Muscle of leg (tissue), 11 donors: ENCODE data around the gene EVX1. TPM values are rescaled to one million over a fixed set of nuclear protein-coding genes. Genes with fewer than 3 reads are reported as not detected.

Source experiments
- DNase-seq: peaks from one replicate; pipeline ENCODE4 v3.0.0; 2013
- H3K27ac ChIP-seq: one replicate; pipeline ENCODE4 v1.5.1; 2013; ENCODE audit warnings: mild to moderate bottlenecking, low read length, control low read depth
- H3K27me3 ChIP-seq: one replicate; pipeline ENCODE4 v1.6.1; 2013; ENCODE audit warnings: low read length; ENCODE audit not compliant: control insufficient read depth, insufficient read depth
- H3K36me3 ChIP-seq: one replicate; pipeline ENCODE4 v1.6.1; 2013; ENCODE audit warnings: low read length; ENCODE audit not compliant: control insufficient read depth, insufficient read depth
- H3K4me1 ChIP-seq: one replicate; pipeline ENCODE4 v1.6.1; 2013; ENCODE audit warnings: low read length; ENCODE audit not compliant: control insufficient read depth, insufficient read depth
- H3K4me3 ChIP-seq: one replicate; pipeline ENCODE4 v1.5.1; 2013; ENCODE audit warnings: low read length, control low read depth
- H3K9me3 ChIP-seq: replicated peaks from 2 replicates; pipeline ENCODE4 v1.6.1; 2013; ENCODE audit warnings: low read depth, low read length; ENCODE audit not compliant: control insufficient read depth
- WGBS: methylation state at CpG from one replicate; pipeline ENCODE4 v1.1.5; 2013; ENCODE audit warnings: missing lambda C conversion rate; ENCODE audit not compliant: insufficient coverage; 5-methylcytosine and 5-hydroxymethylcytosine counted together
- polyA plus RNA-seq, 8 donors: library from polyadenylated mRNA; unstranded; fragments of 120-200 nt; gene quantifications; one replicate each; pipeline versions ENCODE4 v1.2.1 to v1.2.3, GENCODE V29; 2013; ENCODE audit warnings: inconsistent platforms in 1 of 8, low replicate concordance in 1 of 8; ENCODE audit not compliant: insufficient read length in 8 of 8, insufficient read depth in 1 of 8
- total RNA-seq: library from RNA; stranded (reverse); fragments of 120-200 nt; gene quantifications from one replicate; pipeline ENCODE4 v1.2.4, GENCODE V29; 2013

Gene EVX1
- total and polyA plus RNA-seq, 9 donors, result not detected

DNA sequence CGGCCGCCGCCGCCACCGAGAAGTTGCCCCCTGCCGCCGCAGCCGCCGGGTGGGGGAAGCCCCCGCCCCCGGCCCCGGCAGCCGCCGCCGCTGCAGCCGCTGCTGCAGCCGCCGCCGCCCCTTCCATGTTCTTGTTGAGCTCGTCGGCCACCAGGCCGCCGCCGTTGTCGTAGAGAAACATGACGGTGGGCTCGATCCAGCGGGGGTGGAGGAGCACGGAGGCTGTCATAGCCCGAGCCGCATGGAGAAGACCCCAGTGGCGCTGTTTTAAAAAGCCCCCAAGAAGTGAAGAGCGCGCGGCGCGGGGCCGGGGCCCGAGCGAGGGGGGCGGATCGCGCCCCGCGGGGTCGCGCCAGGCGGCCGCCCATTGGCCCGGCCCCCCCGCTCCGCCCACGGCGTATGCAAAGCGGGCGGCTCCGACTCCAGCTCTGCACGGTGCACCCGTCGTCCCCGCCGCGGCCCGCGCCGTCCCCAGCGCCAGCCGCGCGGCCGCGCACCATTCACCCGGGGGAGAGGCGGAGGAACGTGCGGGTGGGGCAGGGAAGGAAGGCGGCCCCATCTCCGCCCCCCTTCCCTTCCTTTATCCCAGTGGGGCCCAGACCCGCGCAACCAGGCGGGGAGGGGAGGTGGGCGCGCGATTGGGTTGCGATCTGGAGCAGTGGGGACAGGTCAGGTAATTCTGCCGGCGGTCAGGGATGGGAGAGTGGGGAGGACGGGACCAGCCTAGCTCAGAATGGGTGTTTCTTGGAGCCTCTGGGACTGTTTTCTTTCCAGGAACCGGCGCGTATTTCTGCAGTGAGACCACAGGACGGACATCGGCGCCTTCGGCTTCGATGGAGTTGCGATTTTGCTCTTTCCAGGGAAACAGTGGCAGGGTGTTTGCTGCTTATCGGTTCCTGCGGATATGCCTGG is 42.5 kb upstream of the EVX1 start, which contains the start of gene HOXA13:
TSS of gene HOXA13 (minus strand) at position 243 of the 912 bp plus-strand sequence. CDS start at position 229, 14 bp downstream.
- no peaks in the 10 kb centered on the region for H3K9me3 ChIP-seq

DNA sequence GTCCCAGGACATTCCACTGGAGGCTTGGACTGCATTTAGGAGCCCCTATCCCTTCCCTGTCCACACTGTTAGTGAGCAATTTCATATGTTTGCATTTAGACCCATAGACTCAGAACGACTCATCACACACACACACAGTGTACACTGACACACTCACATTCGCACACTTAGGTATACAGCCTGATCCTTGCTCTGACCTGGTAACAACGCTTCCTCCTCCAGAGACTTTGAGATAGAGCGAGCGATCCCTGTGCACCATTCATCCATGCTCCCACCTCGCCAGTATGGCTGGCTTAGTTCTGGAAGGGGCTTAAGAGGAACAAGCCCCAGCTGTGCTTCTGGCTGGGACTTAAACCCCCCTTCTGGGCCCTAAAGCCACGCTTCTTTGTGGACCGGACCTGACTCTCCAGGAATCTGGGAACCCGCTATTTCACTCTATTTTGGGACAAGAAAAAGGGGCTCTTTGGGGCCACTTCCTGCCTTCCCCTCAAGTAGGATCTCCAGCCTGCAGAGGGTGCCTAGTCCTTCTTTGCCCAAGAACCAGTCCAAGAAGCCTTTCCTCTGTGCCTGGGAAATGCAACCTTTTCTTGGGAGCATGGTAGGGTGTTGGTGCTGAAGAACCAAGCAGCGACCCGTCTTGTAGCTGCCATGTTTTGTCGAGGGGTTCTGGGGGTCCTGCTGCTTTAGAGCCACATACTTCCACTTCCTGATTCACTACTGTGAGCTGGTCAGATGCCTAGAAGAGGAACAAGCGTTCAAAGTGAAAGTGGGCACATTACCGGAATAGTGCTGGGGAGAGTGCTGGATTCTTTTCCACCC is 41.6 kb upstream of the EVX1 start:
- H3K27ac ChIP-seq, result no peak overlapping the region
- H3K9me3 ChIP-seq, result no peaks in the 10 kb centered on the region
- WGBS, result 23% methylated on average over 6 of the region's 14 CpGs
- peak; percentile 56 for DNase-seq
- H3K4me3 ChIP-seq, result peak overlapping the region; percentile 50
- no peaks in the 10 kb centered on the region for H3K36me3 ChIP-seq
- peaks cover 39% of the 10 kb centered on the region for H3K4me1 ChIP-seq
- H3K27me3 ChIP-seq, result peaks cover 82% of the 10 kb centered on the region

More for the DNA sequence above, 42.5 kb upstream of the EVX1 start, which contains the start of gene HOXA13:
- WGBS, result under 1% methylated on average over 75 of the region's 99 CpGs
- Histone ChIP-seq H3K4me1 (peaks cover 33% of the 10 kb centered on the region), H3K27ac (no peak within 1 kb of the TSS), H3K4me3 (peak within 1 kb of the TSS; percentile 56), H3K27me3 (peaks cover 77% of the 10 kb centered on the region), H3K36me3 (no peaks in the 10 kb centered on the region)
- DNase-seq, result peak; percentile 73

DNA sequence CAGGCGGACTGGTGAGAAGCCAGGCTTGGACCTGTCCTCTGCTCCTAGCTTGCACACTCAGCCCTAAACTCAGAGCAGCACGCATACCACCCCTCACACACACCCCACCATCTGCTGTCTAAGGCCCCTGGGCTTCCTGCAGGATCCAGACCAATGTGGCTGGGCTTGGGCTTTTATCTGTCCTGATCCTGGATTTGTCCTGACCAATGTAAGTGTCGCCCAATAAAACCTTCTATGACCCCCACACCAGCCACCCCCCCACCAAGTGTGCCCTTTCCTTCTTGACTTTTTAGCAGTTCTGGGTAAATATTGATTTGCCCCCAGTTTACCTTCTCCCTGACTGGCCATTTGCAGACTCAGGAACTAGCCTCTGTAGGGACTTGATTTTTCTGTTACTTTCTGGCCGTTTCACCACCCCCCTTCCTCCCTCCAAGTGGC is 41.0 kb upstream of the EVX1 start:
- H3K36me3 ChIP-seq, result no peaks in the 10 kb centered on the region
- H3K27ac ChIP-seq, result no peak overlapping the region
- peaks cover 87% of the 10 kb centered on the region for H3K27me3 ChIP-seq
- no peak overlapping the region for H3K4me3 ChIP-seq
- H3K4me1 ChIP-seq, result peaks cover 37% of the 10 kb centered on the region
- 24% methylated on average over 4 of the region's 4 CpGs for WGBS
- H3K9me3 ChIP-seq, result no peaks in the 10 kb centered on the region
- DNase-seq, result no peak

DNA sequence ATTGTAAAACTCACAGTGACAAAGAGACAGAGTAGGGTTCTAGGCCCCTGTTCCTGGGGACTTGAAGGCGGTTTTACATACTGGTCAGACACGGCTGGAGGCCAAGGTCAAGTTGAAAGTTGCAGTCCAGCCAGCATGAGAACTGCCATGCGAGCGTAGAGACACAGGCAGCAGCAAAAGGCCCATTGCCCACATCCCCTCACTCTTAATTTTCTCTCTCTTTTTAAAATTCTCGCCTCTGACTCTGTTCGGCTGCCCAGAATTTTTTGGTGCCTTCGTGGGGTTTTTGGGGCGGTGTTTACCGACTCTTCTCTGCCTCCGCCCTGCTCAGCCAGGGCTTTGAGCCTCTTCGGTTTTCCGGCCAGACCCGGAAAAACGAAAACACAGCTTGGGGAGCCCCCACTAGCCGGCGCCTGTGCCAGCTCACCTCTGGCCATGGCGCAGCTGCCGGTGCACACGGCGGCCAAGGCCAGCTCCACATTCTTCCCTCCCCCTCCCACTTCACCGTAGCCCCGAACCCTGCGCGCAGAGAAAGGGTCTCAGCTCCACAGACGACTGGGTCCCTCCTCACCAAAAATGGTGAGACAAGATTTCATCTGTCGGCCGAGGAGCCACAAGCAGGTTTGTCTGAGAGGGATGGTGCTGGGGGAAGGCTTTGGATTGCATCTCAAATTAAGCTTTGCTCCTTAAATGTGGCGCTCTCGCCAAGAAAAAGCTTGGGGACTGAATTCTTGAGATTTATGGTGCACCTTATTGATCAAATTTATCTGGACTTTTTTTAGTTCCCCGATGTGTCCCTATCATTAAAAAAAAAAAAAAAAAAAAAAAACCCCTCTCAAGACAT is 40.4 kb upstream of the EVX1 start:
- Histone ChIP-seq H3K36me3 (no peaks in the 10 kb centered on the region), H3K4me1 (peaks cover 37% of the 10 kb centered on the region), H3K9me3 (no peaks in the 10 kb centered on the region), H3K27me3 (peaks cover 88% of the 10 kb centered on the region), H3K27ac (no peak overlapping the region), H3K4me3 (no peak overlapping the region)
- DNase-seq, result no peak
- 26% methylated on average over 21 of the region's 30 CpGs for whole genome bisulfite sequencing

DNA sequence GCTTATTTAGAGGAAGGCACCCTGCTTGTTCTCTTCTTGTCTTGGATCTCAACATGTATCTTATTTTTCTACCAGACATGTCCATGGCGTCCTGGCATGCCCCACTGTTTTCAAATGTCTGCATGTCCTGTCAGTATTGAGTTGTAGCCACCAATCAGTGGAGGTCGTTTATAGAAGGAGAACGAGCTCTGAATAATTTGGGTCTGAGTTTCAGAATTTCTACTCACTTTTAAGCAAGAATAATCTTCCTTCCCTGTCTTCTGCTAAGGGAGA is 39.8 kb upstream of the EVX1 start:
- Histone ChIP-seq H3K4me1 (peaks cover 37% of the 10 kb centered on the region), H3K27me3 (peaks cover 87% of the 10 kb centered on the region), H3K36me3 (no peaks in the 10 kb centered on the region), H3K9me3 (no peaks in the 10 kb centered on the region), H3K4me3 (no peak overlapping the region), H3K27ac (no peak overlapping the region)
- no CpG with 5 or more reads among the region's 3 CpGs for WGBS
- no peak for DNase-seq

DNA sequence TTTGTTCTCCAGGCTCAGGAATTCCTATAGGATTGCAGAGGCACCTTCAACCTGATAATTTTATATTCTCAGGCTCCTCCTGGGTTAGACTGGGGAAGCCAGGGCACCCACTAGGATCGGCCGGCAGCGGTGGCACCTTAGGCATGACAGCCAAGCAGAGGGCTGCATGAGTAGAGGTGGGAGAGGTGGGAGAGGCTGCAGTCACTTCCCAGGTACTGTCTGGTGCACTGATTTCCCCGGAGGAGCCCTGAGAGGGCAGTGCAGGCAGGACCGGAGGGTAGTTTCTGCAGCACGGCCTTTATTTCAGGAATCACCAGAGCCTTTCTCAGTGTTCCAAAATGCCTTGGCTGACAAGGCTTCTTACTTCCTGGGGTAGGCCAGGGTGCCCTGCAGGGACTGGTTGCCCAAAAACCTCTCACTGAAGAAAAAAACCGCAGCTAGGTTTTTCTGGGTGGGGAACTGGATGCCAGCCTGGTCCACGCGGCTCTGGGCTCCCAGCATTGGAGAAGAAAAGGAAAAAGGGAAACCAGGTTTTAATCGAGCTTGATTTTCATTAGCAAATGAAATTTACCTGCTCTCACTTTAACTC is 39.1 kb upstream of the EVX1 start:
- DNase-seq, result no peak
- H3K4me1 ChIP-seq, result peaks cover 37% of the 10 kb centered on the region
- no peaks in the 10 kb centered on the region for H3K36me3 ChIP-seq
- no peak overlapping the region for H3K27ac ChIP-seq
- no peak overlapping the region for H3K4me3 ChIP-seq
- no peaks in the 10 kb centered on the region for H3K9me3 ChIP-seq
- 42% methylated on average over 9 of the region's 10 CpGs for WGBS
- H3K27me3 ChIP-seq, result peaks cover 87% of the 10 kb centered on the region

DNA sequence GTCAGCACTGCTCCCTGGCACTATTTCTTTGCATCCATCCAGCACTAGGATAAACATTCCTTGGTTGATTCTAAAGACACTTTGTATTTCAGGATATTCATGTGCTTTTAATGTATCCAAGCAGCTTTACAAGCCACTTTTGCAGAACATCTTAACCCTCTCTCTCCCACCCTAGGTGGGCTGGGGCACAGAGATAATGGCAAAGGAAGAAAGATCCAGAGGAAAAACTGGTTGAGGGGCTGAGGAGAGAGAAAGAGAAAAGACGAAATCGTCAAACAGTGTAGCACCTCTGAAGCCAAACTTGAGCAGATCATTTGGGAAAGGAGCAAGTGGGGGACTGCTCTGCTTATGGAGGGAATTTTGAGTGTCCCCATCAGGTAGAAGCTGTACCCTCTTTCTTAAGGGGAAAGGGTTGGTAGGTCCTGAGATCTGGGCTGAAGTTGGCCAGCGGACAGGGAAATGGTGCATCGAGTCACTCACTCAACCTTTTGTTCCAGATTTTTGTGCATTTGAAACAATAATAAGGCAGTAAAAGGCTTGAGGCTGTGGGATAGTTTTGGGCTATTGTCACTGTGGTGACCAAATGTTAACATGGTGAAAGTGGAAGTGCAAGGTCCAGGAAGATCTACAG is 38.5 kb upstream of the EVX1 start:
- WGBS, result 44% methylated on average over 2 of the region's 4 CpGs
- Histone ChIP-seq H3K9me3 (no peaks in the 10 kb centered on the region), H3K4me1 (peaks cover 31% of the 10 kb centered on the region), H3K27me3 (peaks cover 87% of the 10 kb centered on the region), H3K4me3 (no peak overlapping the region), H3K36me3 (no peaks in the 10 kb centered on the region), H3K27ac (no peak overlapping the region)
- DNase-seq, result no peak

DNA sequence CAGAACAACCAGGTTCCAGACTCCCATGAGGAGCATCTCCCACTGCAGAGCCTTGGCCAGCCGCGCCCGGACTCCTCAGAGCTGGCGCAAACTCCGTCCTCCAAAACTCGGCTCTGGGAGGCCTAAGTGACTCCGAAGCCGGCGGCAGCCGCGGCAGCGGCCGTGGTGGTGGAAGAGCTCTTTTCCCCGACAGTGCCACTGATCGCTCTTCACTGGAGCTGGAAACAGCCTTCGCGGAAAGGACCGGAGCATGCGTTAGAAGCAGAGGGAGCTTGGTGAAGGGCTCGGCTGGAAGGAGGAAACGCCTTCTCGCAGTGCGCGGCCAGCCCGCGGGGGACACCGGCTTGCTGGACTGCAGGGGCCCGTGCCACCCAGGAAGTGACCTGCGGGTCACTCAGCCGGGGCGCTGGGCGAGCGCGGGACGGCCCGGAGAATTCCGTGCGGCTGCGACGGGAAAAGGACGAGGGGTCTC is 37.7 kb upstream of the EVX1 start:
- Histone ChIP-seq H3K4me1 (peaks cover 29% of the 10 kb centered on the region), H3K4me3 (peak overlapping the region; percentile 1), H3K27ac (no peak overlapping the region), H3K9me3 (no peaks in the 10 kb centered on the region), H3K36me3 (no peaks in the 10 kb centered on the region), H3K27me3 (peaks cover 91% of the 10 kb centered on the region)
- WGBS, result 4% methylated on average over 41 of the region's 41 CpGs
- peak; percentile 49 for DNase-seq
